Activated CD8-positive, alpha-beta memory T cell treated with anti-CD3 and anti-CD28 coated beads for 36 hours (primary cell): ENCODE measurements around the gene SLC40A1. TPM values are rescaled to one million over a fixed set of nuclear protein-coding genes. Genes with fewer than 3 reads are reported as not detected.

Experiments
- CTCF ChIA-PET: fragments of 350-600 bp; sonication (Branson Sonifier 250); formaldehyde crosslinking; loops from one replicate; lab custom pipeline; 2021; ENCODE audit warnings: antibody characterized with exemption; lab: Charles Lee
- POLR2A ChIA-PET: fragments of 350-600 bp; sonication (Branson Sonifier 250); formaldehyde crosslinking; loops from one replicate; lab custom pipeline; 2021; ENCODE audit warnings: antibody characterized with exemption; lab: Charles Lee
- total RNA-seq, 2 experiments: library from RNA; stranded (reverse); gene quantifications; one replicate each; pipeline ENCODE4 v1.2.3, GENCODE V29; 2021

Gene SLC40A1
- total RNA-seq, 2 experiments from 2014 or later: 1.4 to 1.8 TPM

DNA sequence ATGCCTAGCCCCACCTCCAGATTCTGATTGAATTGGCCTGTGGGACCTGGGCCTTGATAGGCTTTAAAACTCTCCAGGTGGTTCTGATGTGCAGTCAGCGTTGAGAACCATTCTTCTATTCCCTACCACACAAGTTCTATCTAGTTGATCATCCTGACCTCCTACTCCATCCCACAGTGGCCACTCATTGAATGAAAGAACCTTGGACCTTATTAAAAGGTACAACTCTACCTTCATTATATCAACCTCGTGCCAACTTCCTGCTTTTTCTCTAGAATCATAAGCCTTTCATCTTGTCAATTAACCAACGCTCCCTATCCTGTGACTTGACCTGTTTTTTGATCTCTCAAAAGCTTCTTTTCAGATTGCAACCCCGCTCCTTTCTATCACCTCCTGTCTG is 55.8 kb downstream of the SLC40A1 start:
- ChIA-PET POLR2A (no interaction called here), CTCF (no interaction called here)

GRCh38 chr2:189522435-189523151 is 58.0 kb downstream of the SLC40A1 start:
- ChIA-PET POLR2A (no interaction called here), CTCF (no interaction called here)

DNA sequence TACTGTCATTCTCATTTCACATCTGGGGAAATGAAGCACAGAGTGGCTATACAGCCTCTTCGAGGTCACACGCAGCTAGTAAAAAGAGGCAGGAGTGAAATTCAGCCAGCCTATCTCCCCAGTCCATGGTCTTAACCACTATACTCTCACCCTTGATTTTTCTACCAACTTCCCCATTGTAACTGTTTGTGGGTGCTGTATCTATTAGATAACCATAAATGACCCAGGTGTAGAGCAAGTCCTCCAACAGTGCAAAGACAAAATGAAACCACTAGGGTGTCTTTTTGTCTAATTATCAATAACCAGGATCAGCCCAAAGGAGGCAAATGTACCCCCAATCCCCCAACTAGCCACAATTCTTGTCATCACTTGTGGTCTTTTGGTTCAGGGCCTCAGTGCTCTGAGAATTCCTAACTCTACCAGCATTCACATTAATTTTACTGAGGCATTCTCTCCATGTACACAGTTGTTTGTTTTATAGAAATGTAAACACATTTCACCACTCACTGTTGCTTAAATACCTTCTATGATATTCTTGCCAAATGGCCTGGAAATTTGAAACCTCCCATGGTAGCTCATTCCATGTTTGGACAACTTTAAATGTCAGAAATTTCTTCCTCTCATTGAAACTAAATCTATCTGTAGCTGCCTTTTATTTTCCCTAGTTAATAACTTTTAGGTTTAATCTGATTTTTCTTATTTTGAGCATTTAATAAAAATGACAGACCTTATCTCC is 58.7 kb downstream of the SLC40A1 start:
- CTCF ChIA-PET: no interaction called here

GRCh38 chr2:189519631-189520387 is 60.8 kb downstream of the SLC40A1 start:
- POLR2A ChIA-PET: no interaction called here

More for the DNA sequence above, 58.7 kb downstream of the SLC40A1 start:
- POLR2A ChIA-PET: no interaction called here

GRCh38 chr2:189517847-189518535 is 62.6 kb downstream of the SLC40A1 start:
- POLR2A ChIA-PET: no interaction called here
- CTCF ChIA-PET: no interaction called here

More at GRCh38 chr2:189519631-189520387, 60.8 kb downstream of the SLC40A1 start:
- CTCF ChIA-PET: no interaction called here

DNA sequence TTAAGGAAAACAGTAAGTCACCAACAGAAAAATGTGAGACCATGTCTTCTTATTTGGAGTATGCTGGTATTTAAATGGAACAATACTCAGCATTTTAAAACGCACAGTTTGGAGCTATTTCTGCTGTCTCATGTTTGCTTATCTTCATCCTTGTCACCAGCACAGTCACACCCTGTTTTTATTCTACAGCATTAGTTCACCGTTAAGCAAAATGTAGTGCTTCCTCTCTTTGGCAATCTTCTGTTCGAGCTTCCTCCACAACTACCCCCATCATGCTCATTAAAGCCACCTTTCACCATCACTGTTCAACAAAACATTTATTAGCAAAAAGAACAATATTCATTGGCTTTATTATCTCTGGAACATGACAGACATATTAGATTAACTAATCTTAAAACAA is 64.0 kb downstream of the SLC40A1 start:
- ChIA-PET CTCF (no interaction called here), POLR2A (no interaction called here)

DNA sequence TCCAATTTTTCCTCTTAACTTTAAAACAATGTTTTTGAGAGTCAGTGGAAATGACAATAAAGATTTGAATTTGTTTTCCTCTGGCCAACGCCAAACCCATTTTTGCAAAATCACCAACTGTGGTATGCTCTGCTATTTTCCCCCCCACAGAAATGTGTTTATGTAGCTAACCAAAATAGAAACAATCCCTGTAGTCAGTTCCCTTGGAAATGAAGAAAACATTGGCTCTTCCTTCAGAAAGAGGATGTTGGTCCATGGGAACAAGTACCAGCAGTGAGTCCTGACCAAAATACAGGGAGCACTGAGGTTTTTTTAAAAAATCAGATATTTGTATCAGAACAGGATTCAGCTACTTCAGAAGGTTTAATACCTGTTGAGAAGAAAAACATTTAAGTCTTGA is 65.3 kb downstream of the SLC40A1 start:
- ChIA-PET CTCF (interaction anchor here (1.3 kb wide), 1 partner anchor 12 kb away, joined by 3 read pairs; no protein-coding TSS in a partner anchor), POLR2A (no interaction called here)

- POLR2A ChIA-PET: no interaction called here
Measured at GRCh38 chr2:189514104-189514503, 66.5 kb downstream of the SLC40A1 start.

GRCh38 chr2:189512879-189513278 is 67.7 kb downstream of the SLC40A1 start:
- ChIA-PET POLR2A (no interaction called here), CTCF (no interaction called here)

More at GRCh38 chr2:189514104-189514503, 66.5 kb downstream of the SLC40A1 start:
- CTCF ChIA-PET: no interaction called here

GRCh38 chr2:189511960-189512319 is 68.6 kb downstream of the SLC40A1 start:
- ChIA-PET CTCF (no interaction called here), POLR2A (no interaction called here)

DNA sequence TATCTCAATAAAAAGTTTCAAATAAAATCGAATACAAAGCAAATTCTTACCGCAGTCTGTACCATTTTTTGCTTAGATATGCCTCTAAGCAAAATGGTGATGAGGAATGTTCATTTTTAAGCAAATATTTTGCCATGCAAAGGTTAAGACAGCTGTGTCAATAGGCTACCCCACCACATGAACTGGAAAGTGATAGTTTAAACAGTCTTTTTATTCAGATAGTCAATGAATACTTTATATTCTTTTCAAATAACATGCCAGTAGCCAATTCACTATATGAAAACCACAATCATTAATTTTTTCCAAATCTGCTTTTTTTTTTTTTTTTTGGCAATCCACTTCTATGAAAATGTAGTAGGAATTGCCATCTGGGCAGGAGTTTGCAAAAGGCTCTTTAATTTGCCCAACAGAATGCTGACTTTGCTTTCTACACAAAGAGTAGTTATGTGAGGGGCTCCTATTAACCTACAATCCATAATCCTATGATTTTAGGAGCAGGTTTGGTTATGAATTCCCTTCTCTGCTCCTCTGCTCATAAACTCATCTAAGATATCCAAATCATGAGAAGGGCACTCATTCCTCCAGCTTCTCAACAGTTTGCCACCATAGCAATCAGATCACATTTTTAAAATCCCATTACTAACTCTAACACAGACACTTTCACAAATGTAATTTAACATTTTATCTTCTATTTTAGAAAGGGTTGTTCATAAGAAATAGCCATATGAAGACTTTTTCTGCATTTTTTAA is 69.2 kb downstream of the SLC40A1 start:
- ChIA-PET CTCF (no interaction called here), POLR2A (no interaction called here)

Other genes starting within 250 kb of the SLC40A1 start
- gene WDR75, start 139.3 kb downstream of the SLC40A1 start, total RNA-seq: 100 to 1,000 TPM; 107 to 114 TPM
- gene ASNSD1, start 80.7 kb upstream of the SLC40A1 start, total RNA-seq: 10 to 100 TPM; 52.1 to 54.4 TPM
- 1 to 10 TPM; 3.8 to 4.6 TPM for gene ANKAR, start 93.9 kb upstream of the SLC40A1 start, total RNA-seq
- 10 to 100 TPM; 13.1 to 13.3 TPM for gene OSGEPL1, start 182.0 kb upstream of the SLC40A1 start, total RNA-seq
- 10 to 100 TPM; 76.8 to 83.3 TPM for gene ORMDL1, start 203.6 kb upstream of the SLC40A1 start, total RNA-seq
- 10 to 100 TPM; 46.1 to 48.2 TPM for gene PMS1, start 203.7 kb upstream of the SLC40A1 start, total RNA-seq